ENCODE data around the gene SCD.
"Not testable (repeated sequence)": the region's sequence is repeated elsewhere in the genome, so short reads cannot be mapped to it uniquely, and the experiment has no call there.

The SCD gene

DNA sequence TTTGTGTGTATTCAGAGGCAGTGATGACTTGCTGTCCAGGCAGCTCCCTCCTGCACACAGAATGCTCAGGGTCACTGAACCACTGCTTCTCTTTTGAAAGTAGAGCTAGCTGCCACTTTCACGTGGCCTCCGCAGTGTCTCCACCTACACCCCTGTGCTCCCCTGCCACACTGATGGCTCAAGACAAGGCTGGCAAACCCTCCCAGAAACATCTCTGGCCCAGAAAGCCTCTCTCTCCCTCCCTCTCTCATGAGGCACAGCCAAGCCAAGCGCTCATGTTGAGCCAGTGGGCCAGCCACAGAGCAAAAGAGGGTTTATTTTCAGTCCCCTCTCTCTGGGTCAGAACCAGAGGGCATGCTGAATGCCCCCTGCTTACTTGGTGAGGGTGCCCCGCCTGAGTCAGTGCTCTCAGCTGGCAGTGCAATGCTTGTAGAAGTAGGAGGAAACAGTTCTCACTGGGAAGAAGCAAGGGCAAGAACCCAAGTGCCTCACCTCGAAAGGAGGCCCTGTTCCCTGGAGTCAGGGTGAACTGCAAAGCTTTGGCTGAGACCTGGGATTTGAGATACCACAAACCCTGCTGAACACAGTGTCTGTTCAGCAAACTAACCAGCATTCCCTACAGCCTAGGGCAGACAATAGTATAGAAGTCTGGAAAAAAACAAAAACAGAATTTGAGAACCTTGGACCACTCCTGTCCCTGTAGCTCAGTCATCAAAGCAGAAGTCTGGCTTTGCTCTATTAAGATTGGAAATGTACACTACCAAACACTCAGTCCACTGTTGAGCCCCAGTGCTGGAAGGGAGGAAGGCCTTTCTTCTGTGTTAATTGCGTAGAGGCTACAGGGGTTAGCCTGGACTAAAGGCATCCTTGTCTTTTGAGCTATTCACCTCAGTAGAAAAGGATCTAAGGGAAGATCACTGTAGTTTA, 15.8 kb downstream of the SCD start:
- DNase-seq, result no peak

GRCh38 chr10:100364175-100364574, 17.1 kb downstream of the SCD start:
- no peak for DNase-seq

- no peak for DNase-seq
Observed at GRCh38 chr10:100364735-100365391, 17.8 kb downstream of the SCD start.

DNA sequence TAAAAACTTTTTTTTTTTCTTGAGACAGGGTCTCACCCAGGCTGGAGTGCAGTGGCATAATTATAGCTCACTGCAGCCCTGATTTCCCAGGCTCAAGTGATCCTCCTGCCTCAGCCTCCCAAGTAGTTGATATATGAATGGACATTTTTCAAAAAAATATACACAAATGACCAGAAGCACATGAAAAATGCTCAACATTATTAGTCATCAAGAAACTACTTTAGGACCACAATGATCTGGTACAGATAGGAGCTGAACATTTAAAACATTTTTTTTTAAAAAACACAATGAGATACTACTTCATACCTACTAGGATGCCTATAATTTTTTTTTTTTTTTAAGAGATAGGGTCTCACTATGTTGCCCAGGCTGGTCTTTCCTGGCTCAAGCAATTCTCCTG, 21.7 kb downstream of the SCD start:
- DNase-seq, result no peak

DNA sequence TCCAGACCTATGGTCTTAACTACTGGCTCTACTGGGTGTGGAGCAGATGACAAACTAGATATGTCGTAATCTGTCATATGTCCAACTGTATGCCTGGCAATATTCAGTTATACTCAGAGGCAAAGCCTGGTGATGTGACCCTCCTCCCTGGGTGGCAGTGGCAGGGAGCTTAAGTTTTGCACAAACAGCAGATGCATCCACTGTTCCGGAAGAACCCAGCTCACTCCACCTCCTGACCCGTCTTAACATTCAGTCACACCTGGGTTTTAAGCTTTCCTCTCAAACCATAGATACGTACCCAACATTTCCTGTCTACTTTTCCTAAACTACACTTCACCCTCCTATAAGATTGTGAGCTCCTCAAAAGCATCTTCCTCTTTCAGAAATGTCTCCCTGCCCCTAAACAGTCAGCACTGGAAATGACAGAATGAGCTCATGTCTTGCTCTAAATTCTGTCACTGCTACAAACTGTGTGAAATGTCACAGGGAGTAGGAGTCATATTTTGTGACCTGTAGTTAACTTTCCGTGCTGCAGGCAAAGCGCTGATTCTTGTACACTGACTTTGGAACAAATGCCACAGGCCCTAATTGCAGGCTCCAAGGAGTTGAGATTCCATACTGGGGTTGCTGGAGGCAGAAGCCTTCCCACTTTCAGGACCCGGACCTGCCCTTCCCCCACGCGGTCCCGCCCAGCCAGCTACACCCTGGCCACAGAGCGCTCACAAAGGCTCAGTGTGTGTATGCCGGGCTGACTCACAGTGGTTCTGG, 23.9 kb downstream of the SCD start:
- peak; percentile 84 for DNase-seq

DNA sequence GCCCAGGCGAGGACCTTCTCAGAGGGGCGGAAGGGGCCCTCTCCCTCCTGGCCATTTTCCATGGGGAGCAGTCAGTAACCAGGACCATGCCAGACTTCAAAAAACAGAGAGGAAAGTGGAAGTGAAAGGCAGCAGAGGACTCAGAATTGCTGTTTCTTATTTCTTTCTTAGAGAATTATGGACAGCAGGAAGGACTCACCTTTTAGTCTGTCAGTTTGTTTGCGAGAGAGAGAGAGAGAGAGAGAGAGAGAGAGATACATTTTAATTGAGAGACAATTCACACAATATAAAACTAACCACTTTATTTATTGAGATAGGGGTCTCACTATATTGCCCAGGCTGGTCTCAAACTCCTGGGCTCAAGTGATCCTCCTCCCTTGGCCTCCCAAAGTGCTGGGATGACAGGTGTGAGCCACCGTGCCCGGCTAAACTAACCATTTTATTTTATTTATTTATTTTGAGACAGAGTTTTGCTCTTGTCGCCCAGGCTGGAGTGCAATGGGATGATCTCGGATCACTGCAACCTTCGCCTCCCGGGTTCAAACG, 24.5 kb downstream of the SCD start:
- no peak for DNase-seq

GRCh38 chr10:100372415-100373297, 25.6 kb downstream of the SCD start:
- no peak for DNase-seq

DNA sequence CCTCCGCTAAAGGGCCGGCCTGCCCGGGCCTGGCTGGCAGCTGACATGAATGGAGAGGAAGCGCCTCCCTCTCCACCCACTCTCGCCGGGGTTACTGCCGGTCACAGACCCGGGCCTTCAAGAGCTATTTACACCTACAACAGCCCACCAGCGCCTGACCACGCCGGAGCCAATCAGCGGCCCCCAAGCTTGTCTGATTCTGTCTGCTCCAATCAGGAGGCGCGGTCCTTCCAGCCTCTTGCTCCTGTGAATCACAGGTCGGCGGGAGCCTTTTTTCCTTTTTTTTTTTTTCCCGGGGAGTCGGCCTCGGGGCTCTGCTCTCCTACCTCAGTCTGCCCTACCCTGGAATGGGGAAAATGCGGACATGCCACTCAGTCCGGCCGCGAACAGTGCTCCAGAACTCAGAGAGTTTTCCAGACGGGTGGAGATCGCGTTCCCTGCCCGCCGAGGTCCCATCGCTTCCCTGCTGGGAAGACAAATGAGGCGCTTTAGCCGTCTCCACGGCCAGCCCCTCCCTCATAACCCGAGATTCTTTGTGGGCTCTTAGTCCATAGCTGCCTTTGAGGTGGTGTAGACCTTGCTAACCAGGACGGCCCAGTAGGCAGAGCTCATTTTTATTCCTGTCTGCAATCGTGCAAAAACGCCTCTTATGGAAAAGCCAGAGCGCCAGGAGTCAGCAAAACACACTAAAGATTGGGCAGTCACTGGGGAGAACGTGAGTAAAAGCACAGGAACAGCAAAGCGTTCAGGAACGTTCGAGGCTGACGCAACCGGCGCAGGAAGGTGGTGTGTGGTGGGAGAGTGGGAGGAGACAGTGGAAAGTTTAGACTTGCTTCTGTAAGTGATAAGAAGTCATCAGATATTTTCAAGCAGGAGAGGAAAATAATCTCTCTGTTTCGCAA, 26.5 kb downstream of the SCD start:
- peak; percentile 92 for DNase-seq

- no peak for DNase-seq
Observed at GRCh38 chr10:100374200-100374655, 27.2 kb downstream of the SCD start.

GRCh38 chr10:100374677-100375353, 27.8 kb downstream of the SCD start:
- DNase-seq, result not testable (repeated sequence)

DNA sequence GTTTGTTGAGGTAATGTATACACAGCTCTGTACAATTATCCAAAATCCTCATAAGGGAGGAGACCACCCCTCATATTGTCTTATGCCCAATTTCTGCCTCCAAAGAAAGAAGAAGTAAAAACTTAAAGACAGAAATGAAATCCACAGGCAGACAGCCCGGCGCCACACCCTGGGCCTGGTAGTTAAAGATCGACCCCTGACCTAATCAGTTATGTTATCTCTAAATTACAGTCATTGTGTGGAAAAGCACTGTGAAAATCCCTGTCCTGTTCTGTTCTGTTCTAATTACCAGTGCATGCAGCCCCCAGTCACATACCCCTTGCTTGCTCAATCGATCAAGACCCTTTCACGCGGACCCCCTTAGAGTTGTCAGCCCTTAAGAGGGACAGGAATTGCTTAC, 29.6 kb downstream of the SCD start:
- not testable (repeated sequence) for DNase-seq

- no peak for DNase-seq
Observed at GRCh38 chr10:100377830-100378229, 30.8 kb downstream of the SCD start.

DNA sequence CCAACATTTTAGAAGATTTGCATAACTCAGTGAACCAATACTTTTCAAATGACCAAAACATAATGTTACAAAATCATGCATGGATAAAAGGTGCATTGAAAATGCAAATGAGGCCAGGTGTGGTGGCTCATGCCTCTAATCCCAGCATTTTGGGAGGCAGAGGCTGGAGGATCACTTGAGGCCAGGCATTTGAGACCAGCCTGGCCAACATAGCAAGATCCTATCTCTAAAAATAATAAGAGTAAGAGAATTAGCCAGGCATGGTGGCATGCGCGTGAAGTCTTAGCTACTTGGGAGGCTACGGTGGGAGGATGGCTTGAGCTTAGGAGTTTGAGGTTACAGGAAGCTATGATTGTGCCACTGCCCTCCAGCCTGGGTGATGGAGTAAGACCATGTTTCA, 33.4 kb downstream of the SCD start:
- DNase-seq, result no peak

DNA sequence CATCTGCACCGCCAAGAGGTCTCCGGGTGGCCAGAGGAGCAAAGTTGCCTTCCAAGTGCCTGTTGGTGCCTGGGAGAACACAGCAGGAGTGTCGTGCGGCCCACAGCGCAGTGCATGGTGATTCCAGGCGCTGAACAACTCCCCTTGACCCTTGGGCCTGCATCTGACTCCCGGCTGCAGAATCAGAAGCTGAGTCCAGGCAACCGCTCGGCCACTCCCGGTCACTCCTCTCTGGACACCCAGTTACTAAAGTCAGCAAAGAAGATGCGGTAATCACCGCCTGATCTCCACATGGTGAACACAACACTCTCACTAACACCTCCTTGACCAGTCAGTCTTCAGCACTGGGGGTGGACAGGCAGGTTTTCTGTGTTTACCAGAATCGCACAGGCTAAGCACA, 35.5 kb downstream of the SCD start:
- DNase-seq, result no peak

GRCh38 chr10:100383251-100383650, 36.2 kb downstream of the SCD start:
- DNase-seq, result no peak

- DNase-seq, result no peak
Observed at GRCh38 chr10:100391163-100392002, 44.4 kb downstream of the SCD start.

- no peak for DNase-seq
Observed at GRCh38 chr10:100392686-100393003, 45.6 kb downstream of the SCD start.

DNA sequence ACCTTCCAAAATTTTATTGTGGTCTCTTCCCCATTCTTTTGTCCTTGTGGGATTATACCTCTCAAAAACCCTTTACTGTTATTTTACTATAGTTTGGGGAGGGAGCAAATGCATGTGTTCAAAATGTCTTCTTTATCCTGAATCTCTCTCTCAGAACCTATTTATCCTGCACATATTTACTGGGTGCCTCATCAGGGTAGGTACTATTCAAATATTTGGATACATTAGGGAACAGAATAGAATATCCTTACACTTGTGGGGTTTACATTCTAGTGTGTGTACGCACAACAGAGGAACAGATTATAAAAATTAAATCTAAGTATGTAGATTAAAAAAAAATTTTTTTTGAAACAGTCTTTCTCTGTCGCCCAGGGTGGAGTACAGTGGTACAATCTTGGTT, 48.6 kb downstream of the SCD start:
- no peak for DNase-seq

DNA sequence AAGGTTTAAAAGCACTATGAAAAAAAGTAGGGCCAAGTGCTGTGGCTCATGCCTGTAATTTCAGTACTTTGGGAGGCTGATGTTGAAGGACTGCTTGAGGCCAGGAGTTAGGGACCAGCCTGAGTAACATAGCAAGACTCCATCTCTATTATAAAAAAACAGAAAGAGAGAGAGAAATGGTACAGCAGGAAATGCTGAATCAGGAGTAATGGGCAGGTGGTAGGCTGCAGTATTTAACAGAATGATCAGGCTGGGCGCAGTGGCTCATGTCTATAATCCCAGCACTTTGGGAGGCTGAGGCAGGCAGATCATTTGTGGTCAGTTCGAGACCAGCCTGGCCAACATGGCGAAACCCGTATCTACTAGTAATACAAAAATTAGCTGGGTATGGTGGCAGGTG, 49.6 kb downstream of the SCD start:
- DNase-seq, result no peak
